Neural progenitor cell (in vitro differentiated cells): ENCODE data around the gene TINCR. TPM values are rescaled to one million over a fixed set of nuclear protein-coding genes. Genes with fewer than 3 reads are reported as not detected.

Experiments used
- DNase-seq: peaks from one replicate; pipeline ENCODE4 v3.0.0-alpha.2; 2016; ENCODE audit warnings: low spot score
- H2AFZ ChIP-seq: fragments of 200-600 bp; sonication (generic); replicated peaks from 2 replicates; pipeline ENCODE4 v1.6.1; 2016; ENCODE audit warnings: antibody characterized with exemption
- H3F3A ChIP-seq: fragments of 200-600 bp; sonication (generic); 2 replicates; pipeline ENCODE4 v1.6.1; 2016; ENCODE audit warnings: antibody characterized with exemption, low read depth
- H3K27ac ChIP-seq: fragments of 200-600 bp; sonication (generic); 2 replicates; pipeline ENCODE4 v1.5.1; 2016; ENCODE audit warnings: mild to moderate bottlenecking
- H3K27me3 ChIP-seq: fragments of 200-600 bp; sonication (generic); 2 replicates; pipeline ENCODE4 v1.6.1; 2016; ENCODE audit warnings: mild to moderate bottlenecking, moderate library complexity
- H3K36me3 ChIP-seq: fragments of 200-600 bp; sonication (generic); 2 replicates; pipeline ENCODE4 v1.5.1; 2016
- H3K4me1 ChIP-seq: fragments of 200-600 bp; sonication (generic); 2 replicates; pipeline ENCODE4 v1.6.1; 2016; ENCODE audit warnings: mixed run types
- H3K4me2 ChIP-seq: fragments of 200-600 bp; sonication (generic); 2 replicates; pipeline ENCODE4 v1.6.1; 2016
- H3K4me3 ChIP-seq: fragments of 200-600 bp; sonication (generic); 2 replicates; pipeline ENCODE4 v1.5.1; 2016
- H3K79me2 ChIP-seq: fragments of 200-600 bp; sonication (generic); 2 replicates; pipeline ENCODE4 v1.6.1; 2016; ENCODE audit warnings: low read depth
- H3K9ac ChIP-seq: fragments of 200-600 bp; sonication (generic); 2 replicates; pipeline ENCODE4 v1.6.1; 2016
- H3K9me3 ChIP-seq: fragments of 200-600 bp; sonication (generic); 2 replicates; pipeline ENCODE4 v1.5.1; 2016; ENCODE audit warnings: low read depth
- H4K20me1 ChIP-seq: fragments of 200-600 bp; sonication (generic); 2 replicates; pipeline ENCODE4 v1.6.1; 2016; ENCODE audit warnings: low read depth
- H3K27ac Mint-ChIP-seq: 3 replicates; pipeline ENCODE4 v1.8.0; 2021; ENCODE audit warnings: mixed read lengths
- H3K27me3 Mint-ChIP-seq: 2 replicates; pipeline ENCODE4 v1.8.0; 2022; ENCODE audit warnings: low read depth, mild to moderate bottlenecking, inconsistent platforms, moderate library complexity, mixed read lengths; ENCODE audit not compliant: insufficient read depth
- H3K36me3 Mint-ChIP-seq: 3 replicates; pipeline ENCODE4 v1.8.0; 2021; ENCODE audit warnings: mixed read lengths
- H3K4me1 Mint-ChIP-seq: 3 replicates; pipeline ENCODE4 v1.8.0; 2021; ENCODE audit warnings: mixed read lengths
- H3K4me3 Mint-ChIP-seq: 3 replicates; pipeline ENCODE4 v1.8.0; 2021; ENCODE audit warnings: mild to moderate bottlenecking, moderate library complexity, mixed read lengths
- H3K9me3 Mint-ChIP-seq: 3 replicates; pipeline ENCODE4 v1.8.0; 2020; ENCODE audit warnings: mixed read lengths
- CTCF ChIP-seq: fragments of 200-600 bp; sonication (generic); IDR thresholded peaks from 2 replicates; pipeline ENCODE4 v1.5.1; 2017; ENCODE audit warnings: antibody characterized with exemption, mild to moderate bottlenecking
- EZH2 ChIP-seq: fragments of 200-600 bp; sonication (generic); IDR thresholded peaks from 2 replicates; pipeline ENCODE4 v1.6.1; 2017; ENCODE audit warnings: antibody characterized with exemption, mild to moderate bottlenecking, moderate library complexity
- EZH2phosphoT487 ChIP-seq: fragments of 200-600 bp; sonication (generic); IDR thresholded peaks from 2 replicates; pipeline ENCODE4 v1.6.1; 2017; ENCODE audit warnings: antibody characterized with exemption
- total RNA-seq: library from RNA; depleted of rRNA; stranded (reverse); fragments of >200 nt; gene quantifications from 2 replicates; pipeline ENCODE4 v1.2.3, GENCODE V29; 2015; ENCODE audit warnings: low replicate concordance

TINCR gene
- total RNA-seq, 1 donor from 2014 or later, result 1.8 TPM

- Histone ChIP-seq H4K20me1 (peaks cover 28% of the 10 kb centered on the region), H3K4me2 (no peak overlapping the region), H3K4me1 (no peaks in the 10 kb centered on the region), H3K27me3 (no peaks in the 10 kb centered on the region), H3K4me3 (no peak overlapping the region), H3K9ac (no peak overlapping the region), H3F3A (peaks cover 4% of the 10 kb centered on the region), H3K27ac (no peak overlapping the region), H3K36me3 (peaks cover 7% of the 10 kb centered on the region), H3K79me2 (peaks cover 37% of the 10 kb centered on the region), H3K9me3 (no peaks in the 10 kb centered on the region), H2AFZ (no peak overlapping the region)
- peaks cover 4% of the 10 kb centered on the region for H3K27me3 Mint-ChIP-seq
- no peaks in the 10 kb centered on the region for H3K9me3 Mint-ChIP-seq
- DNase-seq, result no peak
- no peak overlapping the region for H3K4me3 Mint-ChIP-seq
- H3K36me3 Mint-ChIP-seq, result peaks cover 43% of the 10 kb centered on the region
- no peak for TF ChIP-seq EZH2
- no peak for TF ChIP-seq EZH2phosphoT487
- TF ChIP-seq CTCF, result no peak
- no peak overlapping the region for H3K27ac Mint-ChIP-seq
- no peaks in the 10 kb centered on the region for H3K4me1 Mint-ChIP-seq
Measured at GRCh38 chr19:5607318-5608275, 39.8 kb upstream of the TINCR start.

GRCh38 chr19:5605362-5605761, 37.6 kb upstream of the TINCR start:
- Histone ChIP-seq H2AFZ (no peak overlapping the region), H4K20me1 (peaks cover 29% of the 10 kb centered on the region), H3K9ac (no peak overlapping the region), H3K4me3 (no peak overlapping the region), H3K36me3 (peaks cover 4% of the 10 kb centered on the region), H3K27ac (no peak overlapping the region), H3K27me3 (no peaks in the 10 kb centered on the region), H3K9me3 (no peaks in the 10 kb centered on the region), H3K79me2 (peaks cover 40% of the 10 kb centered on the region), H3F3A (no peaks in the 10 kb centered on the region), H3K4me1 (no peaks in the 10 kb centered on the region), H3K4me2 (no peak overlapping the region)
- Mint-ChIP-seq H3K27me3 (peaks cover 4% of the 10 kb centered on the region), H3K4me1 (no peaks in the 10 kb centered on the region), H3K4me3 (no peak overlapping the region), H3K36me3 (peaks cover 44% of the 10 kb centered on the region), H3K9me3 (no peaks in the 10 kb centered on the region), H3K27ac (no peak overlapping the region)
- no peak for DNase-seq
- no peak for TF ChIP-seq EZH2phosphoT487
- no peak for TF ChIP-seq EZH2
- TF ChIP-seq CTCF, result no peak

GRCh38 chr19:5603626-5604025, 35.9 kb upstream of the TINCR start:
- H3K9me3 ChIP-seq, result no peaks in the 10 kb centered on the region
- Mint-ChIP-seq H3K4me3 (no peak overlapping the region), H3K27ac (no peak overlapping the region), H3K27me3 (peaks cover 4% of the 10 kb centered on the region), H3K36me3 (peaks cover 49% of the 10 kb centered on the region), H3K4me1 (no peaks in the 10 kb centered on the region), H3K9me3 (no peaks in the 10 kb centered on the region)
- H3K4me2 ChIP-seq, result no peak overlapping the region
- H3K27me3 ChIP-seq, result no peaks in the 10 kb centered on the region
- H3K9ac ChIP-seq, result no peak overlapping the region
- H3K4me3 ChIP-seq, result no peak overlapping the region
- no peaks in the 10 kb centered on the region for H3K4me1 ChIP-seq
- no peak for DNase-seq
- no peak overlapping the region for H2AFZ ChIP-seq
- H3K27ac ChIP-seq, result no peak overlapping the region
- TF ChIP-seq EZH2 (no peak), CTCF (no peak), EZH2phosphoT487 (no peak)
- peaks cover 38% of the 10 kb centered on the region for H3K79me2 ChIP-seq
- H3F3A ChIP-seq, result no peaks in the 10 kb centered on the region
- no peaks in the 10 kb centered on the region for H3K36me3 ChIP-seq
- H4K20me1 ChIP-seq, result peaks cover 32% of the 10 kb centered on the region
